Endothelial cell of umbilical vein (primary cell): Measurements from ENCODE around the gene NUP58.

Experiments
- EZH2 ChIP-seq: IDR thresholded peaks from 2 replicates; pipeline ENCODE4 v1.6.1; 2012; ENCODE audit warnings: borderline replicate concordance, low read depth, mild to moderate bottlenecking, moderate library complexity, low read length, inconsistent platforms; ENCODE audit not compliant: severe bottlenecking
- FOS ChIP-seq: IDR thresholded peaks from 2 replicates; pipeline ENCODE4 v1.6.1; 2011; ENCODE audit warnings: mild to moderate bottlenecking, low read length, moderate library complexity, borderline replicate concordance; ENCODE audit not compliant: insufficient read depth
- GATA2 ChIP-seq: IDR thresholded peaks from 2 replicates; pipeline ENCODE4 v1.7.0; 2011; ENCODE audit warnings: low read depth, mild to moderate bottlenecking, moderate library complexity, mixed read lengths, low read length; ENCODE audit not compliant: insufficient read length, insufficient read depth
- MYC ChIP-seq: IDR thresholded peaks from one replicate; pipeline ENCODE4 v1.6.1; 2011; ENCODE audit warnings: mild to moderate bottlenecking, low read depth, low read length
- POLR2A ChIP-seq: IDR thresholded peaks from 2 replicates; pipeline ENCODE4 v1.6.1; 2012; ENCODE audit warnings: low read depth, mild to moderate bottlenecking, control low read depth, low read length
- POLR2AphosphoS5 ChIP-seq: IDR thresholded peaks from 2 replicates; pipeline ENCODE4 v1.6.1; 2012; ENCODE audit warnings: low read depth, mild to moderate bottlenecking, control low read depth, low read length, moderate library complexity; ENCODE audit not compliant: insufficient read depth
- TF ChIP-seq, protein P1 (sequence below), 2 donors: IDR thresholded peaks; 1 replicate in 1 of 2; 2 replicates in 1 of 2; pipeline ENCODE4 v1.5.1; 2011; ENCODE audit warnings: low read length in 2 of 2, mild to moderate bottlenecking in 2 of 2, moderate library complexity in 2 of 2, control low read depth in 1 of 2, inconsistent platforms in 1 of 2, low read depth in 1 of 2; ENCODE audit not compliant: insufficient read depth in 1 of 2; ENCODE audit errors: extremely low read depth in 1 of 2
- TF ChIP-seq, protein P2 (sequence below): IDR thresholded peaks from 2 replicates; pipeline ENCODE4 v1.6.1; 2011; ENCODE audit not compliant: insufficient read depth, insufficient read length

DNA sequence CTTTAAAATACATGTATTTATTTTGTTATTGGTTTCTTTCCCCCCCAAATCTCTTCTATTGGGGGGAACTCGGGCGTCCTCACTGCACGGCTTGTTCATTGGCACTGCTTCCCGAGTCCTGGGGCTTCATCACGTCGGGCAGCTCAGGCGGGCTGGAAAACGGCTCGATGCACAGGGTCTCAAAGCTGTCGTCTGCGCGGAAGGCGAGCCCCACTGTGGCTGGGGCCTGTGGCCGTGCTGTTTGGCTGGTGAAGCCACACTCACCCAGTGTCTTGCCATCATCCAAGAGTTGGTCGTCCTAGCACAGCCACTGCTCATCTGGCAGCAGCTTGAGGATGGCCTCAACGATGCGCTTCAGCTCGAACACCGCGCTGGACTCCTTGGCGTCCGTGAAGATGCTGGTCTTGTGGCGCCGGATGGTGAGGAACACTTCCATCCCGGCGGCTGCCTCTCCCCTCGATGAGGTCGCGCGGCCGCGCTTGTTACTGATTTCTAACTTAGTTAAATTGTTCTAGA, 64.4 kb downstream of the NUP58 start:
- TF ChIP-seq, protein P1, sequence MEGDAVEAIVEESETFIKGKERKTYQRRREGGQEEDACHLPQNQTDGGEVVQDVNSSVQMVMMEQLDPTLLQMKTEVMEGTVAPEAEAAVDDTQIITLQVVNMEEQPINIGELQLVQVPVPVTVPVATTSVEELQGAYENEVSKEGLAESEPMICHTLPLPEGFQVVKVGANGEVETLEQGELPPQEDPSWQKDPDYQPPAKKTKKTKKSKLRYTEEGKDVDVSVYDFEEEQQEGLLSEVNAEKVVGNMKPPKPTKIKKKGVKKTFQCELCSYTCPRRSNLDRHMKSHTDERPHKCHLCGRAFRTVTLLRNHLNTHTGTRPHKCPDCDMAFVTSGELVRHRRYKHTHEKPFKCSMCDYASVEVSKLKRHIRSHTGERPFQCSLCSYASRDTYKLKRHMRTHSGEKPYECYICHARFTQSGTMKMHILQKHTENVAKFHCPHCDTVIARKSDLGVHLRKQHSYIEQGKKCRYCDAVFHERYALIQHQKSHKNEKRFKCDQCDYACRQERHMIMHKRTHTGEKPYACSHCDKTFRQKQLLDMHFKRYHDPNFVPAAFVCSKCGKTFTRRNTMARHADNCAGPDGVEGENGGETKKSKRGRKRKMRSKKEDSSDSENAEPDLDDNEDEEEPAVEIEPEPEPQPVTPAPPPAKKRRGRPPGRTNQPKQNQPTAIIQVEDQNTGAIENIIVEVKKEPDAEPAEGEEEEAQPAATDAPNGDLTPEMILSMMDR (IDR thresholded peaks at IDR 0.05; ENCODE audit: extremely low read depth in 1 of 2, insufficient read depth in 1 of 2, low read depth in 1 of 2, low read length in 2 of 2): no peak
- no peak for TF ChIP-seq MYC
- TF ChIP-seq POLR2A: no peak
- TF ChIP-seq, protein P2, sequence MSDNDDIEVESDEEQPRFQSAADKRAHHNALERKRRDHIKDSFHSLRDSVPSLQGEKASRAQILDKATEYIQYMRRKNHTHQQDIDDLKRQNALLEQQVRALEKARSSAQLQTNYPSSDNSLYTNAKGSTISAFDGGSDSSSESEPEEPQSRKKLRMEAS: no peak
- TF ChIP-seq POLR2AphosphoS5: no peak
- no peak for TF ChIP-seq GATA2
- TF ChIP-seq EZH2: no peak
- no peak for TF ChIP-seq FOS
